HepG2 (cell line): ENCODE results near the gene CHKA. TPM values are rescaled to one million over a fixed set of nuclear protein-coding genes. Genes with fewer than 3 reads are reported as not detected.

Source experiments
- BCL6 ChIP-seq: IDR thresholded peaks from 2 replicates; pipeline ENCODE4 v1.6.1; 2016; ENCODE audit warnings: missing genetic modification reagents, missing compliant biosample characterization
- CEBPB ChIP-seq: IDR thresholded peaks from 2 replicates; pipeline ENCODE4 v1.6.1; 2011; ENCODE audit warnings: low read depth, low read length, improper control_type of control experiment, borderline replicate concordance
- GFI1 ChIP-seq: sonication (generic); formaldehyde crosslinking; IDR thresholded peaks from 2 replicates; pipeline ENCODE4 v1.5.0; 2020; ENCODE audit warnings: missing genetic modification reagents, mild to moderate bottlenecking, borderline replicate concordance
- HMG20A ChIP-seq: IDR thresholded peaks from 2 replicates; pipeline ENCODE4 v1.6.1; 2016; ENCODE audit warnings: borderline replicate concordance
- HOXA9 ChIP-seq: sonication (generic); formaldehyde crosslinking; IDR thresholded peaks from 2 replicates; pipeline ENCODE4 v1.8.1; 2022; ENCODE audit warnings: missing genetic modification reagents, mild to moderate bottlenecking, moderate library complexity, borderline replicate concordance
- IKZF1 ChIP-seq: fragments of 450-650 bp; IDR thresholded peaks from 2 replicates; pipeline ENCODE4 v1.7.1; 2016
- IKZF4 ChIP-seq: sonication (generic); formaldehyde crosslinking; IDR thresholded peaks from 2 replicates; pipeline ENCODE4 v1.5.1; 2020; ENCODE audit warnings: borderline replicate concordance, mild to moderate bottlenecking, low read depth, missing genetic modification reagents; ENCODE audit errors: not compliant biosample characterization
- KMT2B ChIP-seq: IDR thresholded peaks from 2 replicates; pipeline ENCODE4 v1.6.1; 2016; ENCODE audit warnings: missing genetic modification reagents, missing compliant biosample characterization
- MEIS2 ChIP-seq: sonication (generic); formaldehyde crosslinking; IDR thresholded peaks from 2 replicates; pipeline ENCODE4 v1.9.0; 2021; ENCODE audit warnings: mild to moderate bottlenecking, missing genetic modification reagents
- MTF1 ChIP-seq: sonication (generic); formaldehyde crosslinking; IDR thresholded peaks from 2 replicates; pipeline ENCODE4 v1.5.0; 2020; ENCODE audit warnings: missing genetic modification reagents
- NBN ChIP-seq: fragments of 450-650 bp; conservative IDR thresholded peaks from 2 replicates; pipeline ENCODE4 v1.6.1; 2017
- NPAS2 ChIP-seq: sonication (generic); formaldehyde crosslinking; IDR thresholded peaks from 2 replicates; pipeline ENCODE4 v1.8.0; 2022; ENCODE audit warnings: mild to moderate bottlenecking, missing genetic modification reagents, borderline replicate concordance
- NR2F1 ChIP-seq, 2 experiments: fragments of 450-650 bp in 1 of 2; formaldehyde crosslinking in 1 of 2; IDR thresholded peaks; 2 replicates each; pipeline versions ENCODE4 v1.5.0 to v1.6.1; 2016 to 2020; ENCODE audit warnings: mild to moderate bottlenecking in 1 of 2, missing compliant biosample characterization in 1 of 2, missing genetic modification reagents in 1 of 2, moderate library complexity in 1 of 2
- RFXAP ChIP-seq: sonication (generic); formaldehyde crosslinking; IDR thresholded peaks from 2 replicates; pipeline ENCODE4 v1.4.0; 2020; ENCODE audit warnings: missing genetic modification reagents, borderline replicate concordance
- SATB2 ChIP-seq: sonication (generic); formaldehyde crosslinking; IDR thresholded peaks from 2 replicates; pipeline ENCODE4 v1.5.0; 2020; ENCODE audit warnings: missing genetic modification reagents
- ZNF333 ChIP-seq: sonication (generic); formaldehyde crosslinking; IDR thresholded peaks from 2 replicates; pipeline ENCODE4 v1.4.0; 2020; ENCODE audit warnings: mild to moderate bottlenecking, missing genetic modification reagents, borderline replicate concordance
- ZNF598 ChIP-seq: sonication (generic); formaldehyde crosslinking; IDR thresholded peaks from 2 replicates; pipeline ENCODE4 v1.5.1; 2020; ENCODE audit warnings: mild to moderate bottlenecking, missing genetic modification reagents, borderline replicate concordance
- polyA plus RNA-seq, 8 experiments: library from polyadenylated mRNA; depleted of rRNA in 3 of 8; stranded (reverse) in 7 of 8; unstranded in 1 of 8; fragments of >200 nt; fragmentation: Illumina TruSeq in 4 of 8; extraction: Trizol in 4 of 8; gene quantifications; 2 replicates each; pipeline versions ENCODE4 v1.2.1 to v1.2.3, GENCODE V29; 2011 to 2016; ENCODE audit warnings: low read depth in 4 of 8, missing spikeins in 1 of 8, mixed read lengths in 1 of 8; ENCODE audit not compliant: insufficient read depth in 1 of 8
- total RNA-seq, 5 experiments: library from RNA; depleted of rRNA; stranded (reverse); fragments of >200 nt; fragmentation: Illumina TruSeq; extraction: Trizol; gene quantifications; 2 replicates each; pipeline ENCODE4 v1.2.3, GENCODE V29; 2016; ENCODE audit warnings: low read depth in 1 of 5
- TF ChIP-seq, protein P1 (sequence below): sonication (generic); formaldehyde crosslinking; IDR thresholded peaks from 2 replicates; pipeline ENCODE4 v1.4.0; 2020; ENCODE audit warnings: mild to moderate bottlenecking, low read depth, missing genetic modification reagents
- TF ChIP-seq, protein P2 (sequence below): sonication (generic); formaldehyde crosslinking; IDR thresholded peaks from 2 replicates; pipeline ENCODE4 v1.4.0; 2020; ENCODE audit warnings: mild to moderate bottlenecking, low read depth, missing genetic modification reagents
- TF ChIP-seq, protein P3 (sequence below): sonication (generic); formaldehyde crosslinking; IDR thresholded peaks from 2 replicates; pipeline ENCODE4 v1.4.0; 2020; ENCODE audit warnings: mild to moderate bottlenecking, missing genetic modification reagents
- TF ChIP-seq, protein P4 (sequence below): sonication (generic); formaldehyde crosslinking; IDR thresholded peaks from 2 replicates; pipeline ENCODE4 v1.8.0; 2022; ENCODE audit warnings: mild to moderate bottlenecking, missing genetic modification reagents, borderline replicate concordance

Gene CHKA
- total and polyA plus RNA-seq, 2 of the 13 experiments (the other 11 are each of a cell fraction or from before 2014, with no cell fraction given), result 71.6 to 92.7 TPM

DNA sequence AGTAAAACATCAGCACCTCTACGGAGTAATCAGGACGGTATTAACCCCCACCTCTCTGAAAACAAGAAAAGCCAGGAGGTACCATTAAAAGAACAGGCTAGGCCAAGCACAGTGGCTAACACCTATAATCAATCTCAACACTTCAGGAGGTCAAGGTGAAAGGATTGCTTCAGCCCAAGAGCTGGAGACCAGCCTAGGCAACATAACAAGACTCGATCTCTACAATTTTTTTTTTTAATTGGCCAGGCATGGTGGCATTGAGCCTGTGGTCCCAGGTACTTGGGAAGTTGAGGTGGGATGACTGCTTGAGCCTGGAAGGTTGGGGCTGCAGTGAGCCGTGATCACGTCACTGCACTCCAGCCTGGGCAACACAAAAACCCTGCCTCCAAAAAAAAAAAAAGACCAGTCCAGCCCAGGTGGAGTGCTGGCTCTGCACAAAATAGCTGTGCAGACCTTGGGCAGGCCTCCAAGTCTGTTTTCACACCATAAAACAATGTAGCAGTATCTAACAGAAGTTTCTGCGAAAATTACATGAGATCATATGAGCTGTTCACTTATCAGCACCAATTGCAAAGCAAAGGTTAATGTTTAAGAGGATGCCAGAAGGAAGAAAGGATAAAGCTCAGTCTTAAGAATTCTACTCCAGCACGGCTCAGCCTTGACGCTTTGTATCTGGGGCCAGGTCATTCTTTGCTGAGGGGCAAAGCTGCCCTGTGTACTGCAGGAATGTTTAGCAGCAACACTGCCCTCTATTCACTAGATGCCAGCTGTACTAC, 14.8 kb downstream of the CHKA start (continued):
- no peak for TF ChIP-seq NR2F1 (CRISPR knock-in tag; IDR thresholded peaks at IDR 0.05)
- no peak for TF ChIP-seq IKZF1
- TF ChIP-seq SATB2 (CRISPR knock-in tag), result no peak
- no peak for TF ChIP-seq ZNF333 (CRISPR knock-in tag)
- TF ChIP-seq GFI1 (CRISPR knock-in tag), result no peak
- TF ChIP-seq HOXA9 (CRISPR knock-in tag), result no peak
- TF ChIP-seq IKZF4 (CRISPR knock-in tag), result no peak
- TF ChIP-seq HMG20A, result 0 out of 2 replicates have a peak, but pooled peaks have one; percentile 5
- TF ChIP-seq RFXAP, result no peak
- TF ChIP-seq MTF1, result no peak
- TF ChIP-seq, protein P1, sequence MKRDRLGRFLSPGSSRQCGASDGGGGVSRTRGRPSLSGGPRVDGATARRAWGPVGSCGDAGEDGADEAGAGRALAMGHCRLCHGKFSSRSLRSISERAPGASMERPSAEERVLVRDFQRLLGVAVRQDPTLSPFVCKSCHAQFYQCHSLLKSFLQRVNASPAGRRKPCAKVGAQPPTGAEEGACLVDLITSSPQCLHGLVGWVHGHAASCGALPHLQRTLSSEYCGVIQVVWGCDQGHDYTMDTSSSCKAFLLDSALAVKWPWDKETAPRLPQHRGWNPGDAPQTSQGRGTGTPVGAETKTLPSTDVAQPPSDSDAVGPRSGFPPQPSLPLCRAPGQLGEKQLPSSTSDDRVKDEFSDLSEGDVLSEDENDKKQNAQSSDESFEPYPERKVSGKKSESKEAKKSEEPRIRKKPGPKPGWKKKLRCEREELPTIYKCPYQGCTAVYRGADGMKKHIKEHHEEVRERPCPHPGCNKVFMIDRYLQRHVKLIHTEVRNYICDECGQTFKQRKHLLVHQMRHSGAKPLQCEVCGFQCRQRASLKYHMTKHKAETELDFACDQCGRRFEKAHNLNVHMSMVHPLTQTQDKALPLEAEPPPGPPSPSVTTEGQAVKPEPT, result no peak
- no peak for TF ChIP-seq MEIS2 (CRISPR knock-in tag)
- 0 out of 2 replicates have a peak, but pooled peaks have one; percentile 7 for TF ChIP-seq BCL6 (CRISPR knock-in tag)
- TF ChIP-seq KMT2B (CRISPR knock-in tag), result no peak
- peak; percentile 42; the same call in 1 of the 2 replicates for TF ChIP-seq CEBPB
- no peak for TF ChIP-seq ZNF598 (CRISPR knock-in tag)
- TF ChIP-seq, protein P2, sequence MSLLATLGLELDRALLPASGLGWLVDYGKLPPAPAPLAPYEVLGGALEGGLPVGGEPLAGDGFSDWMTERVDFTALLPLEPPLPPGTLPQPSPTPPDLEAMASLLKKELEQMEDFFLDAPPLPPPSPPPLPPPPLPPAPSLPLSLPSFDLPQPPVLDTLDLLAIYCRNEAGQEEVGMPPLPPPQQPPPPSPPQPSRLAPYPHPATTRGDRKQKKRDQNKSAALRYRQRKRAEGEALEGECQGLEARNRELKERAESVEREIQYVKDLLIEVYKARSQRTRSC (CRISPR knock-in tag), result no peak
- TF ChIP-seq NBN, result no peak
- TF ChIP-seq, protein P3, sequence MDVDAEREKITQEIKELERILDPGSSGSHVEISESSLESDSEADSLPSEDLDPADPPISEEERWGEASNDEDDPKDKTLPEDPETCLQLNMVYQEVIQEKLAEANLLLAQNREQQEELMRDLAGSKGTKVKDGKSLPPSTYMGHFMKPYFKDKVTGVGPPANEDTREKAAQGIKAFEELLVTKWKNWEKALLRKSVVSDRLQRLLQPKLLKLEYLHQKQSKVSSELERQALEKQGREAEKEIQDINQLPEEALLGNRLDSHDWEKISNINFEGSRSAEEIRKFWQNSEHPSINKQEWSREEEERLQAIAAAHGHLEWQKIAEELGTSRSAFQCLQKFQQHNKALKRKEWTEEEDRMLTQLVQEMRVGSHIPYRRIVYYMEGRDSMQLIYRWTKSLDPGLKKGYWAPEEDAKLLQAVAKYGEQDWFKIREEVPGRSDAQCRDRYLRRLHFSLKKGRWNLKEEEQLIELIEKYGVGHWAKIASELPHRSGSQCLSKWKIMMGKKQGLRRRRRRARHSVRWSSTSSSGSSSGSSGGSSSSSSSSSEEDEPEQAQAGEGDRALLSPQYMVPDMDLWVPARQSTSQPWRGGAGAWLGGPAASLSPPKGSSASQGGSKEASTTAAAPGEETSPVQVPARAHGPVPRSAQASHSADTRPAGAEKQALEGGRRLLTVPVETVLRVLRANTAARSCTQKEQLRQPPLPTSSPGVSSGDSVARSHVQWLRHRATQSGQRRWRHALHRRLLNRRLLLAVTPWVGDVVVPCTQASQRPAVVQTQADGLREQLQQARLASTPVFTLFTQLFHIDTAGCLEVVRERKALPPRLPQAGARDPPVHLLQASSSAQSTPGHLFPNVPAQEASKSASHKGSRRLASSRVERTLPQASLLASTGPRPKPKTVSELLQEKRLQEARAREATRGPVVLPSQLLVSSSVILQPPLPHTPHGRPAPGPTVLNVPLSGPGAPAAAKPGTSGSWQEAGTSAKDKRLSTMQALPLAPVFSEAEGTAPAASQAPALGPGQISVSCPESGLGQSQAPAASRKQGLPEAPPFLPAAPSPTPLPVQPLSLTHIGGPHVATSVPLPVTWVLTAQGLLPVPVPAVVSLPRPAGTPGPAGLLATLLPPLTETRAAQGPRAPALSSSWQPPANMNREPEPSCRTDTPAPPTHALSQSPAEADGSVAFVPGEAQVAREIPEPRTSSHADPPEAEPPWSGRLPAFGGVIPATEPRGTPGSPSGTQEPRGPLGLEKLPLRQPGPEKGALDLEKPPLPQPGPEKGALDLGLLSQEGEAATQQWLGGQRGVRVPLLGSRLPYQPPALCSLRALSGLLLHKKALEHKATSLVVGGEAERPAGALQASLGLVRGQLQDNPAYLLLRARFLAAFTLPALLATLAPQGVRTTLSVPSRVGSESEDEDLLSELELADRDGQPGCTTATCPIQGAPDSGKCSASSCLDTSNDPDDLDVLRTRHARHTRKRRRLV (CRISPR knock-in tag), result no peak
- TF ChIP-seq NPAS2 (CRISPR knock-in tag), result no peak
- TF ChIP-seq, protein P4, sequence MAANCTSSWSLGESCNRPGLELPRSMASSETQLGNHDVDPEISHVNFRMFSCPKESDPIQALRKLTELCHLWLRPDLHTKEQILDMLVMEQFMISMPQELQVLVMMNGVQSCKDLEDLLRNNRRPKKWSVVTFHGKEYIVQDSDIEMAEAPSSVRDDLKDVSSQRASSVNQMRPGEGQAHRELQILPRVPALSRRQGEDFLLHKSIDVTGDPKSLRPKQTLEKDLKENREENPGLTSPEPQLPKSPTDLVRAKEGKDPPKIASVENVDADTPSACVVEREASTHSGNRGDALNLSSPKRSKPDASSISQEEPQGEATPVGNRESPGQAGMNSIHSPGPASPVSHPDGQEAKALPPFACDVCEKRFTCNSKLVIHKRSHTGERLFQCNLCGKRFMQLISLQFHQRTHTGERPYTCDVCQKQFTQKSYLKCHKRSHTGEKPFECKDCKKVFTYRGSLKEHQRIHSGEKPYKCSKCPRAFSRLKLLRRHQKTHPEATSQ, result no peak
